Breast epithelium (tissue), 4 donors: ENCODE measurements around the gene C2CD4A. TPM values are rescaled to one million over a fixed set of nuclear protein-coding genes. Genes with fewer than 3 reads are reported as not detected.

Experiments used
- DNase-seq, 2 donors: peaks; one replicate each; pipeline ENCODE4 v3.0.0-alpha.2; 2019; ENCODE audit warnings: low spot score in 2 of 2
- H3K27ac ChIP-seq, 2 donors: fragments of 200-600 bp; sonication (generic) in 1 of 2; one replicate each; pipeline ENCODE4 v1.5.1; 2016 to 2019; ENCODE audit warnings: mild to moderate bottlenecking in 1 of 2
- H3K27me3 ChIP-seq, 2 donors: fragments of 200-600 bp; sonication (generic) in 1 of 2; one replicate each; pipeline versions ENCODE4 v1.5.1 to v1.6.0; 2017 to 2019; ENCODE audit warnings: control low read depth in 1 of 2, mild to moderate bottlenecking in 1 of 2
- H3K36me3 ChIP-seq: fragments of 200-600 bp; one replicate; pipeline ENCODE4 v1.5.1; 2019
- H3K4me1 ChIP-seq, 2 donors: fragments of 200-600 bp; sonication (generic); one replicate each; pipeline ENCODE4 v1.5.1; 2016 to 2019; ENCODE audit warnings: control low read depth in 1 of 2
- H3K4me3 ChIP-seq, 3 donors: fragments of 200-600 bp; sonication (generic); 1 replicate in 2 of 3; 2 replicates in 1 of 3; pipeline ENCODE4 v1.5.1; 2016 to 2019; ENCODE audit warnings: mild to moderate bottlenecking in 3 of 3, moderate library complexity in 2 of 3
- H3K9me3 ChIP-seq, 2 donors: fragments of 200-600 bp; sonication (generic) in 1 of 2; one replicate each; pipeline ENCODE4 v1.5.1; 2016 to 2019; ENCODE audit warnings: control low read depth in 1 of 2
- CTCF ChIP-seq, 3 donors: fragments of 450-650 bp; IDR thresholded peaks; one replicate each; pipeline ENCODE4 v1.5.1; 2016 to 2017; ENCODE audit warnings: antibody characterized with exemption in 3 of 3, mild to moderate bottlenecking in 3 of 3, moderate library complexity in 3 of 3
- POLR2A ChIP-seq: fragments of 450-650 bp; IDR thresholded peaks from one replicate; pipeline ENCODE4 v1.6.1; 2016; ENCODE audit warnings: antibody characterized with exemption, mild to moderate bottlenecking, moderate library complexity
- POLR2AphosphoS5 ChIP-seq, 3 donors: sonication (generic); formaldehyde crosslinking; IDR thresholded peaks; one replicate each; pipeline ENCODE4 v1.6.1; 2017; ENCODE audit warnings: antibody characterized with exemption in 3 of 3
- intact Hi-C: fragments of 100-400 bp; cut with DNase I; formaldehyde crosslinking; loops from one replicate; pipeline ENCODE4 v1.15.1; 2023; ENCODE audit warnings: low total_unique reads
- total RNA-seq, 3 donors: library from RNA; depleted of rRNA; stranded (reverse); fragments of >200 nt; gene quantifications; one replicate each; pipeline ENCODE4 v1.1.0, GENCODE V29; 2016

The C2CD4A gene
- total RNA-seq, 3 donors from 2014 or later, result 0.66 TPM; not detected in 2

GRCh38 chr15:62068810-62069167, 2.0 kb downstream of the C2CD4A start:
- TF ChIP-seq CTCF (IDR thresholded peaks at IDR 0.05) (no peak), POLR2A (no peak), POLR2AphosphoS5 (IDR thresholded peaks at IDR 0.05) (no peak)
- H3K4me3 ChIP-seq, result peak overlapping the region; percentile 46 to 78 (median 59)
- DNase-seq, result no peak
- no peaks in the 10 kb centered on the region for H3K9me3 ChIP-seq
- peak overlapping the region in 1 of 2 donors; percentile 65 for H3K27ac ChIP-seq
- no peaks in the 10 kb centered on the region for H3K4me1 ChIP-seq
- intact Hi-C loops, result no loop called here
- H3K27me3 ChIP-seq, result no peaks in the 10 kb centered on the region
- H3K36me3 ChIP-seq, result no peaks in the 10 kb centered on the region

- no peak for TF ChIP-seq POLR2A
- TF ChIP-seq CTCF (IDR thresholded peaks at IDR 0.05), result no peak
- no peak for TF ChIP-seq POLR2AphosphoS5 (IDR thresholded peaks at IDR 0.05)
- Histone ChIP-seq H3K4me1 (no peaks in the 10 kb centered on the region), H3K36me3 (no peaks in the 10 kb centered on the region), H3K27ac (no peak overlapping the region), H3K4me3 (no peak overlapping the region), H3K9me3 (no peaks in the 10 kb centered on the region), H3K27me3 (no peaks in the 10 kb centered on the region)
- intact Hi-C loops, result no loop called here
- DNase-seq, result no peak
These were observed 2.8 kb downstream of the C2CD4A start for GRCh38 chr15:62069551-62069950.

DNA sequence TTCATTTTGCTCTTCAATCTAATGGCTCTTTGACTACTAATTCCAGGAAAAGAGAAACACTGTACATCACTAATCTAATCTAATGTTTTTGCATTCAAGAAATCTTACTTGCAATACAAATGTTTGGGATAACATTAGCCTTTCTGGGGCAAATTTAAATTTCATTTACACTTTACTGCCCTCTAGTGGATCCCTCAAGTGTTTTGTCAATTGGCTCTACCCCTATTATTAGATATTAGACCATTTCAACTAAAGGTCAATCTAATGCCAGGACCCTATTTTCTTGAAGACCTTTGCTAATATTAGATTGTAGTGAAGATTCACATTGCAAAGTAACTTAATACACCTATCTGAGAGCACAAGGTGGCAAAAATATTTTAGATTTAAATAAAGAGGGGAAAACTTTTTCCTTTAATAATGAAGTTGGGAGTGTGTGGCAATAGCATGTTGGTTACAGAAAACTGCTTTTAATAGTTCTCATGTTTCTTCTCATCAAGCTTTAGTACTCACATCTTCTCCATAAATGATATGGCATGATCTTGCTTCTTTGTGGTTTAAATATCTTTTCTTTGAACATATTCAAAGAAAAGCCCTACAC, 5.0 kb downstream of the C2CD4A start:
- no peak for DNase-seq
- H3K27me3 ChIP-seq, result no peaks in the 10 kb centered on the region
- H3K4me3 ChIP-seq, result no peak overlapping the region
- no peak overlapping the region for H3K27ac ChIP-seq
- intact Hi-C loops, result no loop called here
- no peaks in the 10 kb centered on the region for H3K9me3 ChIP-seq
- H3K36me3 ChIP-seq, result no peaks in the 10 kb centered on the region
- TF ChIP-seq POLR2AphosphoS5 (IDR thresholded peaks at IDR 0.05), result no peak
- TF ChIP-seq CTCF (IDR thresholded peaks at IDR 0.05), result peak in 2 of 3 donors; percentile 43 to 56
- no peak for TF ChIP-seq POLR2A
- no peaks in the 10 kb centered on the region for H3K4me1 ChIP-seq

- Histone ChIP-seq H3K4me1 (no peaks in the 10 kb centered on the region), H3K36me3 (no peaks in the 10 kb centered on the region), H3K27ac (peak overlapping the region; percentile 48 to 73), H3K27me3 (no peaks in the 10 kb centered on the region), H3K4me3 (no peak overlapping the region), H3K9me3 (no peaks in the 10 kb centered on the region)
- TF ChIP-seq POLR2AphosphoS5 (IDR thresholded peaks at IDR 0.05), result peak in 1 of 3 donors; percentile 14
- no peak for TF ChIP-seq POLR2A
- intact Hi-C loops, result no loop called here
- peak; percentile 69 to 74 for DNase-seq
These were observed 9.0 kb downstream of the C2CD4A start for GRCh38 chr15:62075595-62076277.

- intact Hi-C loops, result no loop called here
These were observed 12.8 kb downstream of the C2CD4A start for GRCh38 chr15:62079594-62079993.

More at GRCh38 chr15:62079594-62079993, 12.8 kb downstream of the C2CD4A start:
- Histone ChIP-seq H3K9me3 (peaks cover 0 to 4% of the 10 kb centered on the region in 2 donors), H3K4me3 (no peak overlapping the region), H3K27ac (no peak overlapping the region), H3K4me1 (no peaks in the 10 kb centered on the region), H3K36me3 (no peaks in the 10 kb centered on the region), H3K27me3 (no peaks in the 10 kb centered on the region)
- DNase-seq, result no peak
- TF ChIP-seq POLR2A (no peak), CTCF (IDR thresholded peaks at IDR 0.05) (no peak), POLR2AphosphoS5 (IDR thresholded peaks at IDR 0.05) (no peak)
